Measurements from ENCODE around the gene DLG2.

DNA sequence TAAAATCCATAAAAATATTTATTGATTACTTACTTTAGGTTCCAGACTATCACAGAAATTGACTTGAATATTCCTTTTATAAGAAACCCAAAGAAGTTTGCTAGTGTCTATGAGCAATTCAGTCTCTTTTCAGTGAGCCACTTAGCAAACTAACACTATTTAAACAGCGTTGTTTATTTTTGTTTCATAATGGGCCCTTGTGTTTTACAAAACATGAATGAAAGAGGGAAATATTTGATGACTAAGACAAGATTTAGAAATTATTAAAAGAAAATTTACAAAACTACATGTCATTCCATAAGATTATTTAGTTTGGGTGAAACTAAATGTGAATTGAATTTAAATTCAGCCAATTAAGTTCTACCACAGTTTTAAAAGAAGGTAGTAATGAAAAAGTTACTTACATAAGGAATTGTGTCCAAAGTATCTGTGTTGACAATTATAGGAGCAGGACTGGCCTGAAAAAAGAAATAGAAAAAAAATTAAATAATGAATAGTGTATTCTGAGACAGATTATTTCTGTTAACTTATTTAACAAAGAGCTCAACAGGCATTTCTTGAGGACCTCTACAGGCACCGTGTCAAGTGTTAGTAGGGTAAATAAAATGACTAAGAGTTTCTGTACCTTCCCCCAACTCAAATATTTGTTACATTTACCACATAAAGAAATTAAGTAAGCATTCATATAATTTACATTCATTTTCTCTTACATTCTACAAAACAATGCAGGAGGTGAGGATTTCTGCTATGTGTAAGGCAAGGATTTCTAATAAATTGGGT is 1376.1 kb downstream of the DLG2 start:
- TF ChIP-seq, protein P1, sequence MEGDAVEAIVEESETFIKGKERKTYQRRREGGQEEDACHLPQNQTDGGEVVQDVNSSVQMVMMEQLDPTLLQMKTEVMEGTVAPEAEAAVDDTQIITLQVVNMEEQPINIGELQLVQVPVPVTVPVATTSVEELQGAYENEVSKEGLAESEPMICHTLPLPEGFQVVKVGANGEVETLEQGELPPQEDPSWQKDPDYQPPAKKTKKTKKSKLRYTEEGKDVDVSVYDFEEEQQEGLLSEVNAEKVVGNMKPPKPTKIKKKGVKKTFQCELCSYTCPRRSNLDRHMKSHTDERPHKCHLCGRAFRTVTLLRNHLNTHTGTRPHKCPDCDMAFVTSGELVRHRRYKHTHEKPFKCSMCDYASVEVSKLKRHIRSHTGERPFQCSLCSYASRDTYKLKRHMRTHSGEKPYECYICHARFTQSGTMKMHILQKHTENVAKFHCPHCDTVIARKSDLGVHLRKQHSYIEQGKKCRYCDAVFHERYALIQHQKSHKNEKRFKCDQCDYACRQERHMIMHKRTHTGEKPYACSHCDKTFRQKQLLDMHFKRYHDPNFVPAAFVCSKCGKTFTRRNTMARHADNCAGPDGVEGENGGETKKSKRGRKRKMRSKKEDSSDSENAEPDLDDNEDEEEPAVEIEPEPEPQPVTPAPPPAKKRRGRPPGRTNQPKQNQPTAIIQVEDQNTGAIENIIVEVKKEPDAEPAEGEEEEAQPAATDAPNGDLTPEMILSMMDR (IDR thresholded peaks at IDR 0.05; ENCODE audit: low read depth, low read length, poor library complexity, severe bottlenecking): no peak
- TF ChIP-seq EZH2phosphoT487 (IDR thresholded peaks at IDR 0.05; ENCODE audit: borderline replicate concordance, low read length): no peak

Measured in DOHH2 (cell line).